ENCODE data around the gene NNT. TPM values are rescaled to one million over a fixed set of nuclear protein-coding genes. Genes with fewer than 3 reads are reported as not detected.

Gene NNT
- total and polyA plus RNA-seq, 2 of the 13 experiments (the other 11 are each of a cell fraction or from before 2014, with no cell fraction given): 21.1 to 58.0 TPM

DNA sequence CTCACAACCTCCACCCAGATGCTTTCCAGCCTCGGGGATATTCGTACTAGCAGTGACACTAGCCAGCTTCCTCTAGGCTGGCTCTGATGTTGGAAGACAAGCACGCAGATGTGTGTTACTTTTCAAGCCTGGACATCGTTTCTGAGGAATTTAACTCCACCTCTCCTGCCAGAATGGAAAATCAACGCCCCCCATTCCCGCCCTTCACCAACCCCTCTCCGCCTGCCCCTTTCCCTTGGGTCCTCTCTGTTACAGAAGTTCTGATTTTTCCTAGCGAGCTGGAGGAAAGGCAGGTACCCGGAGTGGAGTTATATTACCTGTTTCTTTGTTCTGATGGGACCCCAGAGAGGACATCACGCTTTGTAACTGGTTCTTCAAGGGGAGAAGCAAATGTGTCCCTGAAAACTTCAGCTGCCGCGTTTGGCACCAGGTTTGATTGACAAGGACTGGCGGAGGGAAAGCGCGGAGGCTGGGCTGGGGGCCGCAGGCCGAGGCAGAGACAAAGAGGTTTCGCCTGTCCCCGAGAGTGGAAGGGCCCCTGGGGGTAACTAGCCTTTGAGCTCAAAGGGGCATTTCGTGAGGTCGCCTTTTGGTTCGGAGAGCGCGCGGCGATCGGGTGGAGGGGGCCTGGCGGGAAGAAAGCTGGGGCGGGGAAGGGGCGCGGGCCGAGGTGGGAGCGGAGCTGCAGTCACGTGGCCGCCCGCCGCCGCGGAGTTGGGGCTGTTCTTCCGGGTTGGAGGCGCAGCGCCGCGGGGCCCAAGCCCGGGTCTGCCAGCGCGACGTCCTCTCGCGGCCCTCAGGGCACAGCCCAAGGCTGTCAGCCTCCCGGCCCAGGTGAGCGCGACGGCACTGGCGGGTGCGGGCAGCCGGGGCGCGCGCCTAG is at the start of gene NNT (continued):
- TF ChIP-seq MYPOP (CRISPR knock-in tag; IDR thresholded peaks at IDR 0.05): peak; percentile 68; the same call in 1 of the 2 replicates
- no peak for TF ChIP-seq ZSCAN9 (CRISPR knock-in tag; IDR thresholded peaks at IDR 0.05; ENCODE audit: borderline replicate concordance)
- no peak for TF ChIP-seq NFIB (CRISPR knock-in tag; IDR thresholded peaks at IDR 0.05; ENCODE audit: borderline replicate concordance)
- TF ChIP-seq ZNF543 (CRISPR knock-in tag; IDR thresholded peaks at IDR 0.05): peak; percentile 53; the same call in 1 of the 2 replicates
- TF ChIP-seq MTF1 (CRISPR knock-in tag; IDR thresholded peaks at IDR 0.05): peak; percentile 70; the same call in 1 of the 2 replicates
- TF ChIP-seq MED13 (CRISPR knock-in tag; IDR thresholded peaks at IDR 0.05): peak; percentile 78; the same call in 1 of the 2 replicates
- peak; percentile 75 for TF ChIP-seq ZSCAN31 (CRISPR knock-in tag; IDR thresholded peaks at IDR 0.05; ENCODE audit: low read depth)
- TF ChIP-seq GRHL1 (CRISPR knock-in tag; conservative IDR thresholded peaks at IDR 0.05): no peak
- no peak for TF ChIP-seq ZNF691 (CRISPR knock-in tag; IDR thresholded peaks at IDR 0.05; ENCODE audit: borderline replicate concordance, low read depth)
- TF ChIP-seq ZNF7 (CRISPR knock-in tag; IDR thresholded peaks at IDR 0.05): 0 out of 2 replicates have a peak, but pooled peaks have one; percentile 9
- TF ChIP-seq ZBTB34 (CRISPR knock-in tag; IDR thresholded peaks at IDR 0.05): no peak
- no peak for TF ChIP-seq THAP9 (CRISPR knock-in tag; IDR thresholded peaks at IDR 0.05; ENCODE audit: borderline replicate concordance)
- TF ChIP-seq ZNF501 (CRISPR knock-in tag; IDR thresholded peaks at IDR 0.05): peak; percentile 59
- no peak for TF ChIP-seq ZNF747 (CRISPR knock-in tag; IDR thresholded peaks at IDR 0.05; ENCODE audit: borderline replicate concordance)
- TF ChIP-seq ONECUT2 (CRISPR knock-in tag; IDR thresholded peaks at IDR 0.05): no peak; the same call in 1 of the 2 replicates
- peak; percentile 66; the same call in 1 of the 2 replicates for TF ChIP-seq IRX3 (CRISPR knock-in tag; IDR thresholded peaks at IDR 0.05; ENCODE audit: borderline replicate concordance, low read depth)
- no peak for TF ChIP-seq KDM6A (CRISPR knock-in tag; IDR thresholded peaks at IDR 0.05; ENCODE audit: low read depth)
- no peak for TF ChIP-seq STAT5B (CRISPR knock-in tag; IDR thresholded peaks at IDR 0.05)
- no peak for TF ChIP-seq CREBL2 (CRISPR knock-in tag; IDR thresholded peaks at IDR 0.05; ENCODE audit: borderline replicate concordance)
- TF ChIP-seq ZBTB1 (CRISPR knock-in tag; IDR thresholded peaks at IDR 0.05; ENCODE audit: borderline replicate concordance): no peak

Measured in HepG2 (cell line).